GM21528 (cell line): ENCODE data around the gene MRPS18B.

Source experiments
- ATAC-seq: cut with Tn5 transposase; IDR thresholded peaks from one replicate; pipeline ENCODE4 v1.9.1; 2021; ENCODE audit warnings: mild to moderate bottlenecking, moderate library complexity; ENCODE audit not compliant: unreplicated experiment, low FRiP score

The MRPS18B gene

GRCh38 chr6:30601815-30602641, 15.6 kb upstream of the MRPS18B start:
- ATAC-seq, result no peak

- ATAC-seq, result no peak
Measured at GRCh38 chr6:30603961-30604360, 13.7 kb upstream of the MRPS18B start.

GRCh38 chr6:30610065-30610464, 7.6 kb upstream of the MRPS18B start:
- no peak for ATAC-seq

GRCh38 chr6:30611150-30611855, 6.3 kb upstream of the MRPS18B start:
- no peak for ATAC-seq

DNA sequence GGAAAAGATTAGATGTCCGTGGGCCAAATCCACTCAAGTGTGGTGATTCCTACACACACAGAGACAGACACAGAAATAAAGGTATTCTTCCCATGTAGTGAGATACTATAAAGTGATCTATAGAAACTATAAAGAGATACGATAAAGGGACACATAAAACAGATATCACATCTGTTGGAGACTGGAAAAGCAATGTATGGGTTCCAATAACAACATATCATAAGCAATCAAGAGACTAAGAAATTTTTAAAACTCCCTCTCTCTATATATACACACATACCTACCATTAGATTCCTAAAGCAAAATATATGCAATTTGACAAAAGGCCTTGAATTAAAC, 5.8 kb upstream of the MRPS18B start:
- ATAC-seq, result no peak

- no peak for ATAC-seq
Measured at GRCh38 chr6:30612213-30612612, 5.4 kb upstream of the MRPS18B start.

- no peak for ATAC-seq
Measured at GRCh38 chr6:30612687-30613248, 4.9 kb upstream of the MRPS18B start.

DNA sequence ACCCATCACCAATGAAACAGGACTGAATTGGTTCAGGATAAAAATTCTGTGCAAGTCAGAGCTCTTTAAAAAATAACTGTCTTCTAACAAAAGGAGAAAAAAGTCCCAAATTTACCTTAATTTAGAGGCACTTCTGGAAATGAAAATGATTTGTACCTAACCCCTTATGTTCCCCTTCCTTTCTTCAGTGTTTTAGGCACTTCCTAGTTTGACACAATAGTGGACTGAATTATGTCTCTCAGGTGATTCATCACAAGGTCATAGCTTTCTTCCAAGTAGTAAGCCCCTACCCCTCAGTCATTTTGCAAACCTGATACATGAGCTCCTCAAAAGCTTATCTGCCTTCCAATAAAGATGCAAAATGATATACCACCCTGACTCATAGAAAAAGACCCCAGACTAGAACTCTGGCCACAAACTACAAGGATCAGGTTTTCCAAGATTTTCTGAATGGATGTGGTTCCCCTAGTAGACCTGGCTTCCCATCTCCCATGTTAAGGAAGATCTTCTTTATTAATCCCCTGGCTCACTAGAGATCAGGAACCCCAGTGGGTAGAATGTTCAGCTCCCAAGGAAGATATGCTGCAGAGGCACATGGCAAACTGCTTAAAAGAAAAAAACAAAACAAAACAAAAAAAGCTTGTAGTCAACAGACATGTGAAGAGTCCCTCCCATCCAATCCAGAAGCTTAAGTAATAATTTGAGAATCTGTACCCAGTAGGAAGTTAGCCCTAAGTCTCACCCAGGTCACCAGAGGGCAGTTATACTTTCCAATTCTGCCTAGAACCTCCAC, 4.2 kb upstream of the MRPS18B start:
- ATAC-seq, result no peak

DNA sequence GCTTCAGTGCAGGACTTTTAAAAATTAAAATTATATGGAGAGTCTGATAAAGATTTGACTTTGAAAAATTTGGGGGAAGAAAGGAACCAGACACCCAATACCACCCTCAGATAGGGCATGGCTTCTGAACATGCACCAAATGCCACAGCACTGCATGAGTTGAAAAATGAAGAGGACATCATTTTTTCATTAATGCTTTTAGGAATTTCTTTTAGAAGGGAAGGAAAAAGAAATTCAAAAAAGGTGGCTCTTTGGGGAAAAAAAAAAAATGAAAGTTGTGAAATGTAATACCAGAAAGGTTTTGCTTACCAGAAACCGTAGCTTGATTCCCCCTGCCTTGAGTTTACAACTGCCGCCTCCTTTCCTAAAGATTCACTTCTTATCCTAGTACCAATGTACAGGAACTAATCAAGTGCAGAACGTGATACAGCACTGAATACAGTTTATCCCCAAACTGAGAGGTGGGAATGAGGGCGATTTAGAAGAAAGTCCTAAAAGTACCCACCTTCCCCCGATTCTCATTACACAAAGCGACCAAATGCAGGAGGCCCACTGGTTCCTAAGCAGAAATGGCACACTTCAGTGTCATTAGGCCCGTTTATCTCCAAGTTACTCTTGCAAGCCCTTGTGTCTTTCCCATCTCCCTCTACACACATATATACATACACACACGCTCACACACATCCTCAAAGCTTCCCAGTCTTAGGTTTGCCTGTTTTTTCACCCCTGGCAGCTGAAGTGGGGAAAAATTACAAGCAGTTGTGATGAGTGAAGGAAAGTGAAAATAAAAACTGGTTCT, 3.4 kb upstream of the MRPS18B start:
- no peak for ATAC-seq

DNA sequence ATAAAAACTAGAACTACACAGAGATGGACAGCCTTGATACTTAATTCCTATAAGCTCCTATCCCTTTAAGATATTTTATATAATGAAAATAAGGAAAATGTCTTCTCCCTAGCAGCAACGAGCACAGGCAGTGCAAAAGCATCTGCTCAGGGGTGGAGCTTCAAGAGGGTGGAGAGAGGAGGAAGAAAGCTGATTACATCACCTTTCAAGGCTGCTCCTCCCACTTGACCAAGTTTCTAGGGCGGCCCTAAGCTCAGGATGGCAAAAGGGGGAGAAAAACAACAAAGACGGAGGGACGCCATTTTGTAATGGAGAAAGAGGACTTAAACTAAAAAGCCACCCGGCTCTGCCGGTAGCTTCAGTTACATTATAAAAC, 2.8 kb upstream of the MRPS18B start:
- ATAC-seq, result peak; percentile 30

DNA sequence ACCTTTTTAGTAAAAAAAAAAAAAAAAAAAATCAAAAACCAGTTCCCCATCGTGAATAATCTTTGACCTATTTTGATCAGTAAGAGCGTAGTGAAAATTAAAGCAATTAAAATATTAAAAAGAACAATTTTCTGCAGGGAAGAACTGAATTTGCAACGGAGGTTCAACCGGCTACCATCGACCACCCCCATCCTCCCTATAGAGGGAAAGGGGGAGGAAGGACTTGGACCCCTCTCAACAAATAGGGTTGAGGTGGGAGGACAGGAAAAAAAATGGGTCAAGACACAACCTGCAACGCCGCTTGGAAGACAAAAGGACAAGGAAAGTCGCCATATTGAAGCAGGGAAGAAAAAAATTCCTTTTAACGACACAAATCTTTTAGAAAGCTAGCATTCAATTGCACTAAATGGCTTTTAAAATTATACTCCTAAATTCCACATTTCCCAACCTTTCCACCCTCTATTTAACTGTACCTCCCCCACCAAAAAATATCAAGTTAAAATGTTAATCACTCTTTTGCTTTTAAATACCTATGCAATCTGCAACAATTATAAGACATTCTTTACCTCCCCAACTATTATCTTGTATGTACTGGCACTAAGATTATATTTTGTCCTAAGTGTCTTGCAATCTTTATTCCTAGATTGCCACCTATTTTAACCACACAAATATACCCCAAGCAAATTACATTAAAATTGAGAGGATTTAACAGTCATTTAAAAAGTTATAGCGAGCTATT, 2.3 kb upstream of the MRPS18B start:
- no peak for ATAC-seq

- ATAC-seq, result no peak
Measured at GRCh38 chr6:30615958-30616810, 1.5 kb upstream of the MRPS18B start.

DNA sequence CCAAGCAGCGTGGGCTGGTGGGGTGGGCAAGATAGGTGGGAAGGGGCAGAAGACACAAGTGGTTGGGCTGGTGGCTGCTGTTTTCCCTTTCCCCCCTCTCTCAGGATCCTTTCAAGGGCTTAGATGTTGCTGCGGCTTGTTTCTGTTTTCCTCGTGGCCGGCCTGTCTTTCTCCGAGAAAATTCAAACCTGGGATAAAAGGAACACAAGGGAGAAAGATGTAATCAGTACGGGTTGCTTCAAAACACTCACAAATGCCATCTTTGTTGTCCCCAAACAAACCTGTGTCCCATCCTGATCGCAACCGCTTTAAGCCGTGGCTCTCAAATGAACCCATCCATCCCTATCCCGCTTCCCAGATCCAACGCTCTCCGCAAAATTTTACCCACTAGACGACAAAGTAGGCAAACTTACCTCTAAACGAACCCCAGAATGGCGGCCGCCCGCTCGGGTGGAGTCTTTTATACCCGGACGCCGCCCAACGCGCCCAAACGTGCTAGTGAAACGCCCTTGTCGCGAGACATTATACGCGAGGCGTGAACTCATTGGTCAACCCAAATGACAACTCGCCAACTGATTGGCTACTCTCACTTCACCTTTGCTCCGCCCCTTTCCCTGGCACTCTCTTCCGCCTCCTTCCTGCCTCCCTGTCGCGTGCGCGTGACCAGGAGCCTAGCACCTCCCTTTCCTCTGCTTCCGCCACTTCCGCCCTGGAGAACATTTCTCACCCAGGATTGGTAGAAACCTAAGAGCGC, 652 bp upstream of the MRPS18B start, which contains the start of gene PPP1R10:
Gene PPP1R10, minus strand, starts transcription at position 433 of the 754 bp plus-strand sequence. CDS start 7,299 bp downstream, outside the sequence.
- ATAC-seq, result peak; percentile 75

GRCh38 chr6:30618270-30618797, 694 bp downstream of the MRPS18B start:
- ATAC-seq, result no peak

DNA sequence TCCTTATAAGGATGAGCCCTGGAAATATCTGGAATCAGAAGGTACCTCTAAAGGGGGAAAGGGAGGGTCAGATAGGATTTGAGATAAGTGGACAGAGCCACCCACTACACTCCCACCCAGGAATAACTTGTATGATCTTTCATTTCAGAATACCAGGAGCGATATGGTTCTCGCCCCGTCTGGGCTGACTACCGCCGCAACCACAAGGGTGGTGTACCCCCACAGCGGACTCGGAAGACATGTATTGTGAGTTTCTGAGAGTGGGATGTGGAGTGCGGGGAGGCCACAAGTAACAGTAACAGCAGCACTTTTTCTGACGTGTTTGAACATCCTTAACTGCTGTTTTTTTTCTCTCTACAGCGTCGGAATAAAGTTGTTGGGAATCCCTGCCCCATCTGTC, 1.9 kb downstream of the MRPS18B start:
- ATAC-seq, result no peak

- ATAC-seq, result no peak
Measured at GRCh38 chr6:30625511-30625910, 7.9 kb downstream of the MRPS18B start.
